NB4 (cell line): ENCODE results near the gene COL6A6.

ENCODE experiments used
- CTCF ChIP-seq: IDR thresholded peaks from one replicate; pipeline ENCODE4 v1.5.1; 2012; ENCODE audit warnings: low read depth, low read length
- MAX ChIP-seq: IDR thresholded peaks from 2 replicates; pipeline ENCODE4 v1.6.1; 2011; ENCODE audit warnings: low read depth, low read length
- POLR2A ChIP-seq: IDR thresholded peaks from 2 replicates; pipeline ENCODE4 v1.6.1; 2011; ENCODE audit warnings: mild to moderate bottlenecking; ENCODE audit not compliant: insufficient read length; ENCODE audit errors: extremely low read depth

GRCh38 chr3:130557336-130558035 lies 40.5 kb downstream of the COL6A6 start:
- no peak for TF ChIP-seq CTCF
- no peak for TF ChIP-seq POLR2A
- TF ChIP-seq MAX, result no peak
